ENCODE measurements around the gene TNFRSF19.

TNFRSF19 gene

DNA sequence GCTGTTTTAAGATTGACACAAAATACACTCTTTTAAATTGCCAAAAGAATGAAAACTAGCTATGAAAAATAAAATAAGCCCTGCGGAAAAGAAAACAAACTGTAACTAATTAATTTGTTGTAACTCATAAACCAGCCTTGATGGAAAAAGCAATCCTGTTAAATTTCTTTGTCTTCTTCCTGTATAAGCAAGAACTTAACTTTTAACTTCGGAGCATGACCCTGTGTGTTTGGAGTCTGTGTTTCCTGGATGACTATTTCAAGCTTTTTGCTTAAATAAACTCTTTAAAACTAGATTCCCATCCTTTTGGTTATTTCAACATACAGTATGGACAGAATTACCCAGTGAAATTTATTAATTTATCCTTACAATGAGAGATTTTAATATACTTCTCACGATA lies 122.6 kb downstream of the TNFRSF19 start:
- TF ChIP-seq, protein P1, sequence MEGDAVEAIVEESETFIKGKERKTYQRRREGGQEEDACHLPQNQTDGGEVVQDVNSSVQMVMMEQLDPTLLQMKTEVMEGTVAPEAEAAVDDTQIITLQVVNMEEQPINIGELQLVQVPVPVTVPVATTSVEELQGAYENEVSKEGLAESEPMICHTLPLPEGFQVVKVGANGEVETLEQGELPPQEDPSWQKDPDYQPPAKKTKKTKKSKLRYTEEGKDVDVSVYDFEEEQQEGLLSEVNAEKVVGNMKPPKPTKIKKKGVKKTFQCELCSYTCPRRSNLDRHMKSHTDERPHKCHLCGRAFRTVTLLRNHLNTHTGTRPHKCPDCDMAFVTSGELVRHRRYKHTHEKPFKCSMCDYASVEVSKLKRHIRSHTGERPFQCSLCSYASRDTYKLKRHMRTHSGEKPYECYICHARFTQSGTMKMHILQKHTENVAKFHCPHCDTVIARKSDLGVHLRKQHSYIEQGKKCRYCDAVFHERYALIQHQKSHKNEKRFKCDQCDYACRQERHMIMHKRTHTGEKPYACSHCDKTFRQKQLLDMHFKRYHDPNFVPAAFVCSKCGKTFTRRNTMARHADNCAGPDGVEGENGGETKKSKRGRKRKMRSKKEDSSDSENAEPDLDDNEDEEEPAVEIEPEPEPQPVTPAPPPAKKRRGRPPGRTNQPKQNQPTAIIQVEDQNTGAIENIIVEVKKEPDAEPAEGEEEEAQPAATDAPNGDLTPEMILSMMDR (IDR thresholded peaks at IDR 0.05; ENCODE audit: low read depth, low read length), result no peak
- no peak overlapping the region for H3K4me3 ChIP-seq (replicated peaks in 1 of 2; ENCODE audit: low read depth in 2 of 2, low read length in 2 of 2)
- DNase-seq (ENCODE audit: low read depth in 2 of 2), result no peak

DNA sequence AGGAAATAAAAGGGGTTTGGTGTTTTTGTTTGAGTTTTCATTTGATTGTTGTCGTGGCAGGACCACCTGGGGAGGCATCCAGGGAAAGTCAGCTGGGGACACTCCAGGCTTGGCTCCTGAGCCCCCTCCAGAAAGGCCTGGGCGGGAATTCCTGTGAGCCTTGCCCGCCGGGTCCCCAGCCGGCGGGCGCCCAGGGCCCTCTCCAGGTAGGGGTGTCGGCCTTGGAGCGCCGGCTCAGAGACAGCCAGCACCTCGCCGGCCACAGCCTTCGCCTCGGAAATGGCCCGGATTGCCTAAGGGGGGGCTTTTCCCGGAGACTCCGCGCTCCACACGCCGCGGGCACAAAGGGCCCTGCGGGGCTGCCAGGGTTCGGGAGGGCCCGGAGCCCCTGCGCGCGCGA lies 125.0 kb downstream of the TNFRSF19 start:
- no peak for DNase-seq (ENCODE audit: low read depth in 2 of 2)
- H3K4me3 ChIP-seq (replicated peaks in 1 of 2; ENCODE audit: low read depth in 2 of 2, low read length in 2 of 2), result no peak overlapping the region
- TF ChIP-seq, protein P1 (IDR thresholded peaks at IDR 0.05; ENCODE audit: low read depth, low read length), result no peak

DNA sequence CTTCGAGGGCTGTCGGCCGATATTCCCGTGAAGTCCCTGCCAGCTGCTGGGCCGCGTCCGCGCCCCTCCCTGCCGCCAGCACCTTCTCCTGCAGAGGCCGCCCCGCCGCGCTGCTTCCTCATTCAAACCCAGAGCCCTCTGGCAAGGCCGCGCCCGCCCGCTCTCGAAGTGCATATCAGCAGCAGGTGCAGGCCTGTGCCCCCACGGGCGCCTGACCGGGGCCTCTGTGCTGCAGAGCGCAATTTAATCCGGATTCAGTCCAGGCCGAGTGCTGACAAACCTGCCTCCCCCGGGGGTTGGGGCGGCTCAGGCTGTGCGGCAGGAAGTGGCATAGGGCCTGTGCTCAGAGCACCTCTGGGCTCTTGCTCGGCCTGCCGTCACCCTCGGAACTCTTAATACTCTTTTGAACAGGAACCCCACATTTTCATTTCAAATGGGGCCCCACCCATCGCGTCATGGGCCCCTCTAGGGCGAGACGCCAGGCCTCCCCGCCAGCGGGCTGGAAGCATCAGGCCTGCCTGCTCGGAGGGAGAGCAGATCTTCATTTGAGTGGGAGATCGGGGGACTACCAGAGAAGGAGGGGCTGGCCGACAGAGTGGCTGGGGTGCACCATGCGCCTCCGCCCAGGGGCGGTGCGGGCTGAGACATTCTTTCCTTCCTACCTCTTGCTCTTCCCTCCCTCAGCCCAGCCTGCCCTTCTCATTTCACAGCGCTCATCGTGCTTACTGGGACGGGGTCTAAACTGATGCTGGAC lies 125.7 kb downstream of the TNFRSF19 start:
- no peak overlapping the region for H3K4me3 ChIP-seq (replicated peaks in 1 of 2; ENCODE audit: low read depth in 2 of 2, low read length in 2 of 2)
- TF ChIP-seq, protein P1 (IDR thresholded peaks at IDR 0.05; ENCODE audit: low read depth, low read length), result no peak
- no peak for DNase-seq (ENCODE audit: low read depth in 2 of 2)

DNA sequence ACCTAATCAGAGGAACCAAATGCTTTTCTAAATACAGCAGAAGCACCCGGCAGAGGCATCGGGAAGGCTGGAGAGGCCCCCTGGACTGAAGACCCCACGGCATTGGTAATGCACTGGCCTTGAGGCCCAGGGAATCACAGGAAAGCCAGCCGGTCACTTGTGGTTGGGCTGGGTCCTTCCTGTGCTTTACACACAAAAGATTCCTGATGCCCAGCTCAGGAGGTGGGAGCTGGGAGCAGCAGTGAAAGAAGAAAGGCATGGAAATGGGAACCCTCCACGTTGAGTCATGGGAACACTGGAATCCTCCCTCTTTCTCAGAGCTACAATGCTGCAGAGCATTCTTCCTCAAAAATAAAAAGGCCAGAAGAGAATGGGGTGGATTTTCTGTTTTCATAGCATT lies 126.4 kb downstream of the TNFRSF19 start:
- H3K4me3 ChIP-seq (replicated peaks in 1 of 2; ENCODE audit: low read depth in 2 of 2, low read length in 2 of 2), result no peak overlapping the region
- TF ChIP-seq, protein P1 (IDR thresholded peaks at IDR 0.05; ENCODE audit: low read depth, low read length), result no peak
- DNase-seq (ENCODE audit: low read depth in 2 of 2), result no peak

DNA sequence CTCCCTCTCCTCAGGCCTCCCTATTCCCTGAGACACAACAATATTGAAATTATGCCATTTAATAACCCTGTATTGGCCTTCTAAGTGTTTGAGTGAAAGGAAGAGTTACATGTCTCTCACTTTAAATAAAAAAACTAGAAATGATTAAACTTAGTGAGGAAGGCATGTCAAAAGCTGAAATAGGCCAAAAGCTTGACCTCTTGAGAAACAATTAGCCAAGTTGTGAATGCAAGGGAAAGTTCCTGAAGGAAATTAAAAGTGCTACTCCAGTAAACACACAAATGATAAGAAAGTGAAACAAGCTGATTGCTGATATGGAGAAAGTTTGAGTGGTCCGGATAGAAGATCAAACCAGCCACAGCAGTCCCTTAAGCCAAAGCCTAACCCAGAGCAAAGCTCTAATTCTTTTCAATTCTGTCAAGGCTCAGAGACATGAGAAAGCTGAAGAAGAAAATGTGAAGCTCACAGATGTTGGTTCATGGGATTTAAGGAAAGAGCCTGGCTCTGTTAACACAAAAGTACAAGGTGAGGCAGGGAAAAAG lies 127.6 kb downstream of the TNFRSF19 start:
- TF ChIP-seq, protein P1 (IDR thresholded peaks at IDR 0.05; ENCODE audit: low read depth, low read length), result no peak
- DNase-seq (ENCODE audit: low read depth in 2 of 2), result no peak

DNA sequence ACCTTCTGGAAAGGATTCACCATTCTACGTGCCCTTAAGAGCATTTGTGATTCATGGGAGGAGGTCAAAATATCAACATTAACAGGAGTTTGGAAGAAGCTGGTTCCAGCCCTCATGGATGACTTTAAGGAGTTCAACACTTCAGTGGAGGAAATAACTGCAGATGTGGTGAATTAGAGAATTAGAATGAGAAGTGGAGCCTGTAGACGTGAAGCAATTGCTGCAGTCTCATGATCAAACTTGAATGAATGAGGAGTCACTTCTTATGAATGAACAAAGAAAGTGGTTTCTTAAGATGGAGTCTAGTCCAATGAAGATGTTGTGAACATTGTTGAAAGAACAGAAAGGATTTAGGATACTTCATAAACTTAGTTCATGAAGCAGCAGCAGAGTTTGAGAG lies 129.1 kb downstream of the TNFRSF19 start:
- DNase-seq (ENCODE audit: low read depth in 2 of 2), result no peak

More for the DNA sequence above, 127.6 kb downstream of the TNFRSF19 start:
- H3K4me3 ChIP-seq (replicated peaks in 1 of 2; ENCODE audit: low read depth in 2 of 2, low read length in 2 of 2), result no peak overlapping the region

More for the DNA sequence above, 129.1 kb downstream of the TNFRSF19 start:
- H3K4me3 ChIP-seq (replicated peaks in 1 of 2; ENCODE audit: low read depth in 2 of 2, low read length in 2 of 2), result no peak overlapping the region
- TF ChIP-seq, protein P1 (IDR thresholded peaks at IDR 0.05; ENCODE audit: low read depth, low read length), result no peak
